NCI-H1694 (cell line): ENCODE results near the gene KRTAP10-2.
"Not testable (repeated sequence)": the region's sequence is repeated elsewhere in the genome, so short reads cannot be mapped to it uniquely, and the experiment has no call there.

Source experiments
- DNase-seq: peaks from one replicate; lab custom pipeline; 2025; lab: John Stamatoyannopoulos, UW

KRTAP10-2 gene

DNA sequence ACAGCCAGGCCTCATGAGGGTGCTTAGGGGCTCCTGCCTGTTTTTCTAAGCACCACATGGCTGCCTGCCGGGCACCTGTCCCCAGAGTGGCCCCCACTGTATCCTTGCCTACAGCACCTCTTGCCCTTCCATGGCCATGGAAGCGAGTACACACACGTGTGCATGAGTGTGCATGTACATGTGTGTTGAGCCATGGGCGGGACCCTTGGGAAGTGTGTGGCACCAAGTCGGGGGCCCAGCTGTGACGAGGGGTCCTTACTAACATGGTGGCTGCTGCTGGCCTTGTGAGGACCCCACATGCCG lies 37.1 kb downstream of the KRTAP10-2 start:
- no peak for DNase-seq

- DNase-seq: peak; percentile 56
Observed at GRCh38 chr21:44513389-44514217, 37.7 kb downstream of the KRTAP10-2 start.

DNA sequence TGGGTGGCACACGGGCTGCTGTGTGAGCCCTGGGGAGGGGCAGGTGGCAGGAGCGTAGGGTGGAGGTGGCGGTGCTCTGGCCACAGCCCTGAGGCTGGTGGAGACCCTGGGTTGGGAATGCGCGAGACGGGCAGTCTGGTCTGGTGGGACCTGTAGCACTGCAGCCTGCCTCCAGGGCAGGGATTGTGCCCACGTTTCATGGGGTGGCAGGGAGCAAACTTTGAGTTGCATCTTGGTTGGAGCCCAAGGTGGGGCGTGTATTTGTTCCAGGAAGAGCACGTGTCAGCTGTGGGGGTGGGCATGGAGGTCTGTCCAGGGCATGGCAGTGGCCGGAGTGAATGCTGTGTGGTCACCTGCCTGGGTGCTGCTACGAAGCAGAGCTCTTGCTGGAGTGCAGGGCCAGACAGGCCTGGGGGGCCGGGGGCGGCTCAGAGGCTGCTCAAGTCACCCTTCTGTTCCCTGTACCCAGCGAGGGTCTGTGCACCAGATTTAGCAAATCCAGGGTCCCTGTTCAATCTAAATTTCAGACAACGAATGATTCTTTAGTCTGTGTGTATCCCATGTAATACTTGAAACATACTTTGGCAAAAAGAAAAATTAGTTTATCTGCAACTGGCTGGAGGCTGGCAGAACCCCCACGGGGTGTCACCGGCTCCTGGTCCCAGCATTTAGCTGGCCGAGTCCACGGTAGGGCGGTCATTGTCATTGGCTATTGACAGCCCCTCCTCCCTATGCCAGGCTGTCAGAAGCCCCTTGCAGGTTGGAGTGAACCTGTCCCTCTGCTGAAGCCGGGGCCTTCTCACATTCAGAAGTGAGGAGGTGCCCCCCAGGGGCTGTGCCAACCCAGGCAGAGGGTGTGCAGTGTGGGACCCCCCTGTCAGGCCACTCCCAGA lies 38.6 kb downstream of the KRTAP10-2 start:
- no peak for DNase-seq

GRCh38 chr21:44511938-44512275 lies 39.4 kb downstream of the KRTAP10-2 start:
- DNase-seq: no peak

GRCh38 chr21:44511219-44511937 lies 39.9 kb downstream of the KRTAP10-2 start:
- DNase-seq: no peak

- DNase-seq: peak; percentile 35
Observed at GRCh38 chr21:44510508-44511218, 40.6 kb downstream of the KRTAP10-2 start.

- DNase-seq: no peak
Observed at GRCh38 chr21:44510109-44510507, 41.2 kb downstream of the KRTAP10-2 start.

DNA sequence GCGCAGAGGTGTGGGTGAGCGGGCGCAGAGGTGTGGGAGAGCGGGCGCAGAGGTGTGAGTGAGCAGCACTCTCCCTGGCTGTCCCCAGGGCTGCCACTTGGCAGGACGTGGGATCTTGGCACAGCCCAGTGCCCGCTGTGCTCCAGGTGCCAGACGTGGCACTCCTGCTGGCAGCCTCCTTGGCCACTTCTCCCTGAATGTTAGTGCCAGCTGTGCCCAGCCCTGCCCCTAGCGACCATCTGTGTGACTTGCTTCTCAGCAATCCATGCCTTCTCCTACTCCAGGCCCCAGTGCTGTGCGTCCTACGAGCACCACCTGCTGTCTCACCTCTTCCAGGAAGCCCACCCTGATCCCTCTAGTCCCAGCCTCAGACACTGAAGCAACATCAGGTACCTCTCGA lies 41.8 kb downstream of the KRTAP10-2 start:
- peak; percentile 84 for DNase-seq

GRCh38 chr21:44508711-44509445 lies 42.4 kb downstream of the KRTAP10-2 start:
- DNase-seq: no peak

DNA sequence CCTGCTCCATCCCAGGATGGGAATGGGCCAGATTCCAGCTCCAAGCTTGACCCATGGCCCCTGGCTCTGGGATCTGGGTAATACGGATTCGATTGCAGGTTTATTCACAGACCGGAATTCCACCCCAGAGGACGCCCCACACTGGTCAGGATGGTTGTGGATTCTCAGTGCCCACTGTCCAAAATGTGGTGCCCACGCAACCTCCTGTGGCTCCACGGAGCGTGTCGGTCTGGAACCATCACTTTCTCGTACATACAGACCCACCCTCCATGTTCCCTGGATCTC lies 42.9 kb downstream of the KRTAP10-2 start:
- no peak for DNase-seq

GRCh38 chr21:44507673-44508425 lies 43.5 kb downstream of the KRTAP10-2 start:
- no peak for DNase-seq

DNA sequence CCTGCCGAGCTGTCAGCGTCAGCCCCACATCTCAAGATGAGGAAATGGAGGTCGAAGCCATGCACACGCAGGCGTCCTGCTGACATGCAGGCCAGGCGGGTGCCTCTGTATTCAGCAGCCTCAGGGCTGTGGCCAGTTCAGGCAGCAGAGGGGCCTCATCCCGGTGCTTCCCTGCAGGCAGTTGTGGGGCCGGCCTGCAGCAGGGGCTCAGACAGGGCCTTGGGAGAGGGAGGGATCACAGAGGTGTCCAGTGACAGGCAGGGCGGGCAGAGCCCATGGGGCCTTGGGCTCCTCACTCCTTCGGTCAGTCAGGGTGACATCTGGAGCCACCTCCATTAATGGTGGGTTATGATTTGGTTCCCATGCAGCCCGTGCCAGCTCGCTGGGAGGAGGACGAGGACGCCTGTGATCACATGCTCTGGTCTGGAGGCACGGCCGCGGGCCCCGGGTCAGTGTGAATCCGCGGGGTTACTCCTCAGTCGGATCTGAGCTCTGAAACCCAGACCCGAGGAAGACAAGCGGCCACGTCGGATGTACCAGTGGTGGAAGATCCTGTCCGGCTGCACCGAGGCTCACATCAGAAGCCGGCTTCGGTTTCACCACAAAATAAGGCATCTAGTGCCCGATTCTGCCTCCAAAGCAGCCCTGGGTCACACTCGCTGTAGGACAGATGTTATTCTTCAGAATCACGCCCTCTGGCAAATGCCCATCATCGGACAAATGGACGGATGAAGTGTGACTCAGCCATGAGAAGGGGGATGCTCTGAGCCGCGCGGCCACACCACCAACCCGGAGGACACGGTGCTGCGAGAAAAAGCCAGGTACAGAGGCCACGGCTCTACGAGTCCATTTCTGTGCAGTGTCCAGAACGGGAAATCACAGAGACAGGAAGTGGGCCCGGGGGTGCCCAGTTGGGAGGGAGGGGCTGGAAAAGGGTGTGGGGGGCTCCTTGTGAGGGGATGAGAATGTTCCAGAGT lies 44.7 kb downstream of the KRTAP10-2 start:
- no peak for DNase-seq

DNA sequence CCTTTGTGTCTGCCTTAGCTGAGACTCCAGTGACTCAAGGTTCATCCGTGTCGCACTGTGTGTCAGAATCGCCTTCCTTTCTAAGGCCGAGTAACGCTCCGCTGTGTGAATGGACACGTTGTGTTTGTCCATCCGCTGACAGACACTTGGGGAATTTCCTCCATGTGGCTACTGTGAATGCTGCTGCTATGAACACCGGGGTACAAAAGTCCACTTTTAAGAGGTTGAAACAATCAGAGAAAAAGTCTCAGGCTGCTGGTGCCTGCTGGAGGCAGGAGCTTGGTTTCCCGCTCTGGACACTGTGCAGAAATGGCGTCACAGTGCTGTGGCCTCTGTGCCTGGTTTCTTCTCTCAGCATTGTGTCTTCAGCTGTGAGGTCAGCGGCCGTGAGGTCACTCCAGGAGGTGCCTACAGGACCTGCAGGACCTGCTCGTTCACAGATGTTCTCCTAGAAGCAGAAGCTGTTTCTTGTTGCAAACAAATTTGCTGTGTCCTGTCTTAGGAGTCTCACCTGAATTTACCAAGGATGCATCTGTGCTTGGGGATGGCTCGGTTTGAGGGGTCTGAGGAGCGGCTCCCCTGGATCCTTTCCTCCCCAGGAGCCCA lies 45.5 kb downstream of the KRTAP10-2 start:
- DNase-seq: no peak

DNA sequence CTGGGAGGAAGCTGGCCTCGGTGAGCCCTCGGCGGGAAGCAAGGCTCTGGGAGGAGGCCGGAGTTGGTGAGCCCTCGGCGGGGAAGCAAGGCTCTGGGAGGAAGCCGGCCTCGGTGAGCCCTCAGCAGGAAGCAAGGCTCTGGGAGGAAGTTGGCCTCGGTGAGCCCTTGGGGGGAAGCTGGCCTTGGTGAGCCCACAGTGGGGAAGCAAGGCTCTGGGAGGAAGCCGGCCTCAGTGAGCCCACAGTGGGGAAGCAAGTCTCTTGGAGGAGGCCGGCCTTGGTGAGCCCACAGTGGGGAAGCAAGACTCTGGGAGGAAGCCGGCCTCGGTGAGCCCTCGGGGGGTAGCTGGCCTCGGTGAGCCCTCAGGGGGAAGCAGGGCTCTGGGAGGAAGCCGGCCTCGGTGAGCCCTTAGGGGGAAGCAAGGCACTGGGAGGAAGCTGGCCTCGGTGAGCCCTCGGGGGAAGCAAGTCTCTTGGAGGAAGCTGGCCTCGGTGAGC lies 47.4 kb downstream of the KRTAP10-2 start:
- DNase-seq: no peak

- DNase-seq: not testable (repeated sequence)
Observed at GRCh38 chr21:44503006-44503889, 48.1 kb downstream of the KRTAP10-2 start.

DNA sequence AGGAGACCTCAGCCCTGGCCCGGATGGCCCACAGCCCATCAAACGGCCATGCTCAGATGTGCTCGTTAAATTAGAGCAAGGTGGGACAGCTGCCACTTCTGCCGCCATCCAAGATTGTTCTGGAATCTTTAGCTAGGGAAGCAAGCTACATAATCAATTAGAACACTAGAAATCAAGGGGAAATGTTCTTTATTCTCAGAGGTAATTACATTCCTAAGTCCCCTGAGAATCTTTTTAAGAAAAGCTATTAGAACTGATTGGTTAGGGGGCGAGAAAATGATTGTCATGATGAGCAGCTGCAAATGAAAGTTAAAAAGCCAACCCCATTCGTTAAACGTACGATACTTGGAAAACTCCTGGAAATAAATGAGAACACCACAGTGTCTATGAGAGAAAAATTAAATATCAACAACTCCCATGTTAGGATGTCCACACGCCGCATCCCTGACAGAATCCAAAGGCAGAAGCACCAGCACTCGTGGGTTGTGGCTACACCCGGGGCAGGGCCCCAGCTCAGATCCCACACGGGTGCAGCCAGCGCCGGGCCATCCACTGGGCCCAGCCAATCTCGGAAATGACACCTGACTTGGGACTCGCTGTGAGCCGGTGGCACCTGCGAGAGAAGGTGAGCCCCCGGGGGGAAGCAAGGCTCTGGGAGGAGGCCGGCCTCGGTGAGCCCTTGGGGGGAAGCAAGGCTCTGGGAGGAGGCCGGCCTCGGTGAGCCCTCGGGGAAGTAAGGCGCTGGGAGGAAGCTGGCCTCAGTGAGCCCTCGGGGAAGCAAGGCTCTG lies 48.9 kb downstream of the KRTAP10-2 start:
- no peak for DNase-seq
